H1 (cell line): ENCODE measurements around the gene FBXW2. TPM values are rescaled to one million over a fixed set of nuclear protein-coding genes. Genes with fewer than 3 reads are reported as not detected.

ENCODE experiments used
- CTCF ChIA-PET: fragments of 300-600 bp; sonication (Branson Sonifier 250); formaldehyde crosslinking; loops from one replicate; lab custom pipeline; 2021; ENCODE audit not compliant: partially characterized antibody; lab: Charles Lee
- POLR2A ChIA-PET: fragments of 300-600 bp; sonication (Branson Sonifier 250); formaldehyde crosslinking; loops from one replicate; lab custom pipeline; 2021; ENCODE audit warnings: inconsistent platforms; ENCODE audit not compliant: partially characterized antibody; lab: Charles Lee
- DNase-seq, 2 experiments: peaks; one replicate each; pipeline versions ENCODE4 v3.0.0 to v3.0.0-alpha.2; 2010 to 2022; ENCODE audit warnings: low spot score in 2 of 2, low read depth in 1 of 2, mixed read lengths in 1 of 2
- FAIRE-seq: peaks from 2 replicates; lab custom pipeline; 2011; peaks lifted over from hg19 to GRCh38; lab: Jason Lieb, UNC
- H2AFZ ChIP-seq: 2 replicates; pipeline ENCODE4 v1.8.1; 2012; ENCODE audit warnings: low read length, inconsistent platforms
- H2AK5ac ChIP-seq: 2 replicates; pipeline ENCODE4 v1.6.1; 2013; ENCODE audit warnings: low read depth, low read length
- H2BK120ac ChIP-seq: replicated peaks from 2 replicates; pipeline ENCODE3; 2013; ENCODE audit warnings: low read depth, low read length, inconsistent platforms
- H2BK12ac ChIP-seq: 2 replicates; pipeline ENCODE4 v1.6.1; 2013; ENCODE audit warnings: low read depth, low read length
- H2BK15ac ChIP-seq: 2 replicates; pipeline ENCODE4 v1.6.1; 2013; ENCODE audit warnings: low read length
- H2BK20ac ChIP-seq: 2 replicates; pipeline ENCODE4 v1.6.1; 2013; ENCODE audit warnings: low read length
- H2BK5ac ChIP-seq: 2 replicates; pipeline ENCODE4 v1.6.1; 2013; ENCODE audit warnings: low read depth, low read length
- H3K14ac ChIP-seq: 2 replicates; pipeline ENCODE4 v1.6.1; 2013; ENCODE audit warnings: inconsistent platforms; ENCODE audit not compliant: insufficient read length
- H3K18ac ChIP-seq: 2 replicates; pipeline ENCODE4 v1.6.1; 2013; ENCODE audit warnings: low read length; ENCODE audit errors: extremely low read depth
- H3K23ac ChIP-seq: 2 replicates; pipeline ENCODE4 v1.6.1; 2013; ENCODE audit warnings: inconsistent platforms; ENCODE audit not compliant: insufficient read length
- H3K23me2 ChIP-seq: 2 replicates; pipeline ENCODE4 v1.6.1; 2013; ENCODE audit warnings: low read depth, low read length
- H3K27ac ChIP-seq: 2 replicates; pipeline ENCODE4 v1.6.1; 2011; ENCODE audit warnings: low read depth, low read length, inconsistent platforms
- H3K27me3 ChIP-seq, 4 experiments: replicated peaks in 1 of 4; 1 replicate in 1 of 4; 2 replicates in 3 of 4; pipeline versions ENCODE4 v1.6.1 to v1.8.1; 2011 to 2013; ENCODE audit warnings: low read length in 3 of 4, mild to moderate bottlenecking in 3 of 4, inconsistent platforms in 2 of 4, mixed read lengths in 2 of 4, moderate library complexity in 1 of 4; ENCODE audit not compliant: control insufficient read depth in 3 of 4, insufficient read depth in 3 of 4; ENCODE audit errors: extremely low read depth in 1 of 4
- H3K36me3 ChIP-seq, 4 experiments: 2 replicates each; pipeline versions ENCODE4 v1.6.1 to v1.8.1; 2011 to 2013; ENCODE audit warnings: mild to moderate bottlenecking in 4 of 4, low read length in 3 of 4, moderate library complexity in 2 of 4, control low read depth in 1 of 4, inconsistent platforms in 1 of 4; ENCODE audit not compliant: insufficient read depth in 4 of 4, control insufficient read depth in 2 of 4
- H3K4ac ChIP-seq: replicated peaks from 2 replicates; pipeline ENCODE3; 2013; ENCODE audit warnings: low read length, low read depth, mixed read lengths, inconsistent platforms; ENCODE audit not compliant: insufficient read length
- H3K4me1 ChIP-seq, 4 experiments: replicated peaks in 1 of 4; 1 replicate in 1 of 4; 2 replicates in 3 of 4; pipeline versions ENCODE4 v1.6.1 to v1.8.1; 2011 to 2013; ENCODE audit warnings: low read length in 3 of 4, inconsistent platforms in 2 of 4, mixed read lengths in 1 of 4; ENCODE audit not compliant: insufficient read depth in 4 of 4, control insufficient read depth in 3 of 4
- H3K4me2 ChIP-seq, 2 experiments: 2 replicates each; pipeline versions ENCODE4 v1.6.1 to v1.8.1; 2011 to 2013; ENCODE audit warnings: low read depth in 2 of 2, low read length in 2 of 2, control low read depth in 1 of 2, inconsistent platforms in 1 of 2, mild to moderate bottlenecking in 1 of 2; ENCODE audit not compliant: insufficient read depth in 1 of 2
- H3K4me3 ChIP-seq, 4 experiments: fragments of 200-600, 300-600 bp in 1 of 4; sonication (generic), shearing (Covaris generic), sonication (Bioruptor Twin) in 1 of 4; 2 replicates each; pipeline versions ENCODE4 v1.5.1 to v1.8.1; 2011 to 2016; ENCODE audit warnings: low read length in 4 of 4, low read depth in 3 of 4, control low read depth in 2 of 4, inconsistent platforms in 2 of 4, mild to moderate bottlenecking in 2 of 4, mixed read lengths in 1 of 4, moderate library complexity in 1 of 4; ENCODE audit not compliant: insufficient read depth in 2 of 4; ENCODE audit errors: extremely low read depth in 1 of 4
- H3K56ac ChIP-seq: replicated peaks from 2 replicates; pipeline ENCODE3; 2013; ENCODE audit warnings: low read depth, mild to moderate bottlenecking, mixed read lengths, low read length, inconsistent platforms; ENCODE audit not compliant: insufficient read length
- H3K79me1 ChIP-seq: 2 replicates; pipeline ENCODE4 v1.6.1; 2013; ENCODE audit warnings: low read depth, low read length, control low read depth
- H3K79me2 ChIP-seq, 2 experiments: 2 replicates each; pipeline versions ENCODE4 v1.6.1 to v1.8.1; 2012 to 2013; ENCODE audit warnings: low read length in 2 of 2, mild to moderate bottlenecking in 2 of 2, inconsistent platforms in 1 of 2; ENCODE audit not compliant: insufficient read depth in 2 of 2, control insufficient read depth in 1 of 2
- H3K9ac ChIP-seq, 4 experiments: replicated peaks in 1 of 4; 1 replicate in 1 of 4; 2 replicates in 3 of 4; pipeline versions ENCODE4 v1.6.1 to v1.8.1; 2011 to 2013; ENCODE audit warnings: low read depth in 3 of 4, low read length in 3 of 4, control low read depth in 2 of 4, mild to moderate bottlenecking in 2 of 4, moderate library complexity in 2 of 4, inconsistent platforms in 1 of 4; ENCODE audit errors: extremely low read depth in 1 of 4
- H3K9me3 ChIP-seq, 2 experiments: 2 replicates each; pipeline versions ENCODE4 v1.6.1 to v1.8.1; 2012 to 2013; ENCODE audit warnings: mild to moderate bottlenecking in 2 of 2, moderate library complexity in 2 of 2, control low read depth in 1 of 2, inconsistent platforms in 1 of 2, low read depth in 1 of 2, low read length in 1 of 2, mixed read lengths in 1 of 2; ENCODE audit not compliant: insufficient read depth in 2 of 2
- H4K20me1 ChIP-seq, 2 experiments: replicated peaks in 1 of 2; 2 replicates each; pipeline versions ENCODE3 to v1.8.1; 2011 to 2013; ENCODE audit warnings: inconsistent platforms in 2 of 2, low read length in 2 of 2, mild to moderate bottlenecking in 1 of 2; ENCODE audit not compliant: insufficient read depth in 2 of 2, control insufficient read depth in 1 of 2
- H4K5ac ChIP-seq: 2 replicates; pipeline ENCODE4 v1.6.1; 2013; ENCODE audit warnings: low read length, low read depth, mixed read lengths, inconsistent platforms; ENCODE audit not compliant: insufficient read length
- H4K8ac ChIP-seq: 2 replicates; pipeline ENCODE4 v1.8.0; 2013; ENCODE audit warnings: mild to moderate bottlenecking, moderate library complexity, low read length, inconsistent platforms; ENCODE audit not compliant: insufficient read depth; ENCODE audit errors: extremely low read depth
- H4K91ac ChIP-seq: replicated peaks from 2 replicates; pipeline ENCODE3; 2013; ENCODE audit warnings: low read length, mixed read lengths, inconsistent platforms; ENCODE audit not compliant: insufficient read length
- EP300 ChIP-seq, 2 experiments: IDR thresholded peaks; 1 replicate in 1 of 2; 2 replicates in 1 of 2; pipeline ENCODE4 v1.6.1; 2011 to 2012; ENCODE audit warnings: low read depth in 2 of 2, low read length in 2 of 2, mild to moderate bottlenecking in 2 of 2, borderline replicate concordance in 1 of 2, inconsistent platforms in 1 of 2, moderate library complexity in 1 of 2
- KDM5A ChIP-seq: fragments of 200-600 bp; IDR thresholded peaks from 2 replicates; pipeline ENCODE4 v1.7.1; 2012; ENCODE audit warnings: mild to moderate bottlenecking, low read length, inconsistent platforms, mixed read lengths
- NRF1 ChIP-seq: IDR thresholded peaks from 2 replicates; pipeline ENCODE4 v1.6.1; 2011; ENCODE audit warnings: mild to moderate bottlenecking, low read depth, low read length, improper control_type of control experiment
- RAD21 ChIP-seq, 2 experiments: IDR thresholded peaks in 1 of 2; conservative IDR thresholded peaks in 1 of 2; 2 replicates each; pipeline ENCODE4 v1.6.1; 2011; ENCODE audit warnings: low read depth in 2 of 2, low read length in 2 of 2, improper control_type of control experiment in 1 of 2, inconsistent platforms in 1 of 2, mild to moderate bottlenecking in 1 of 2, moderate library complexity in 1 of 2
- YY1 ChIP-seq: IDR thresholded peaks from 2 replicates; pipeline ENCODE4 v1.6.1; 2011; ENCODE audit warnings: low read depth, mild to moderate bottlenecking, low read length
- WGBS, 2 experiments: shearing (Covaris generic) in 1 of 2; methylation state at CpG; one replicate each; pipeline versions ENCODE4 v1.1.6 to v1.1.7; 2013 to 2015; ENCODE audit warnings: low lambda C conversion rate in 2 of 2, mixed read lengths in 2 of 2, inconsistent platforms in 1 of 2, low coverage in 1 of 2, missing lambda C conversion rate in 1 of 2; ENCODE audit not compliant: insufficient replicate concordance in 2 of 2, insufficient coverage in 1 of 2, insufficient read length in 1 of 2; ENCODE audit errors: extremely low coverage in 1 of 2, missing lambda C conversion rate in 1 of 2; 5-methylcytosine and 5-hydroxymethylcytosine counted together
- polyA plus RNA-seq, 7 experiments: library from polyadenylated mRNA; depleted of rRNA in 3 of 7; stranded (reverse) in 5 of 7; unstranded in 2 of 7; fragments of >200 nt in 5 of 7; fragments of 200-250 nt in 2 of 7; gene quantifications; 1 replicate in 5 of 7; 2 replicates in 1 of 7; 4 replicates in 1 of 7; pipeline versions ENCODE4 v1.2.1 to v1.2.3, GENCODE V29; 2011 to 2013; ENCODE audit warnings: missing spikeins in 2 of 7, mixed read lengths in 2 of 7
- total RNA-seq: library from RNA; stranded (reverse); fragmentation: NEBNext Ultra II Directional; extraction: Animal tissue kit (Norgen Biotek cat#: 25700); gene quantifications from 2 replicates; pipeline ENCODE4 v1.2.1, GENCODE V29; 2021

Gene FBXW2
- total and polyA plus RNA-seq, 2 of the 8 experiments (the other 6 are each of a cell fraction or from before 2014, with no cell fraction given) = 19.2 to 65.3 TPM

DNA sequence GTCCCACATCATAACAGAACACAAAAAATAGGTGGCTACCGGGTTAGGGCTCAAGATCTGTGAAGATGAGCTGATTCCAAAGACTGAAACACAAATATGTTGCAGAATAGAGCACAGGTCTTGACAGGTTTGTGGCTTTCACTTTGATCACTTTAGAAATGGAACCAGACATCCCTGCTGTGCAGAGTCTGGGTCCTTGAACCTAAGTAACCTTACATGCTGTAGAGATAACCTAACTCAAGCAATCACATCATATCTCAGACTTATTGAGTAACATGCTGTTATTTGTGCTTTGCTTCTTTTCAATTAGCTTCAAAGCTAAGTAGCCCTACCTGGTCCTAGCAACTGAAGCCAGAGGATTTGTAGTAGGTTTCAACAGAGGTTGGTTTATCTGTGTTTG, 24.3 kb downstream of the FBXW2 start:
- H3K4me3 ChIP-seq = no peak overlapping the region
- peaks cover 0 to 3% (median 0%) of the 10 kb centered on the region in 4 experiments; a peak in 1 of 7 replicates for H3K4me1 ChIP-seq
- no peak overlapping the region for H3K4me2 ChIP-seq
- H3K56ac ChIP-seq = no peak overlapping the region
- no peak overlapping the region for H2AK5ac ChIP-seq
- peaks cover 3% of the 10 kb centered on the region; the same call in 1 of the 2 replicates for H3K79me1 ChIP-seq
- H4K8ac ChIP-seq = no peak overlapping the region
- H2AFZ ChIP-seq = no peak overlapping the region
- no peak overlapping the region for H3K27ac ChIP-seq
- no peak overlapping the region for H4K91ac ChIP-seq
- H3K79me2 ChIP-seq = no peaks in the 10 kb centered on the region
- ChIA-PET CTCF (interaction anchor here (0.6 to 6.1 kb wide), 4 partner anchors 14 to 867 kb away, joined by 3 to 31 read pairs (median 4); no protein-coding TSS in a partner anchor), POLR2A (interaction anchor here (1.3 to 2.2 kb wide), 4 partner anchors 9 to 74 kb away, joined by 3 to 6 read pairs (median 4); partner anchors contain the start of genes FBXW2 and PSMD5)
- no peaks in the 10 kb centered on the region for H3K23me2 ChIP-seq
- H3K23ac ChIP-seq = no peak overlapping the region
- 77% methylated on average over 1 of the region's 1 CpG; no CpG with 5 or more reads in 1 of the 2 experiments for WGBS, 2 experiments
- H3K18ac ChIP-seq = no peak overlapping the region
- no peak overlapping the region for H2BK120ac ChIP-seq
- TF ChIP-seq KDM5A (no peak), EP300 (IDR thresholded peaks at IDR 0.05; ENCODE audit: borderline replicate concordance in 1 of 2, low read depth in 2 of 2, low read length in 2 of 2) (no peak), NRF1 (no peak), YY1 (no peak), RAD21 (IDR thresholded peaks at IDR 0.05 in 1 of 2, conservative IDR thresholded peaks at IDR 0.05 in 1 of 2; ENCODE audit: low read depth in 2 of 2, low read length in 2 of 2) (no peak)
- no peak overlapping the region for H2BK12ac ChIP-seq
- no peak for FAIRE-seq
- no peaks in the 10 kb centered on the region for H3K27me3 ChIP-seq
- H3K14ac ChIP-seq = no peak overlapping the region
- no peak overlapping the region for H3K4ac ChIP-seq
- no peak overlapping the region for H4K5ac ChIP-seq
- no peak overlapping the region for H2BK20ac ChIP-seq
- H2BK5ac ChIP-seq = no peak overlapping the region
- H3K9ac ChIP-seq = no peak overlapping the region
- no peak for DNase-seq
- H3K36me3 ChIP-seq = peaks cover 6 to 58% (median 30%) of the 10 kb centered on the region in 4 experiments; a peak in 7 of 8 replicates
- H4K20me1 ChIP-seq = peaks cover 0 to 7% of the 10 kb centered on the region in 2 experiments
- H3K9me3 ChIP-seq = no peaks in the 10 kb centered on the region
- no peak overlapping the region for H2BK15ac ChIP-seq
